A673 (cell line): ENCODE data around the gene GAGE12J.

ENCODE experiments used
- EZH2 ChIP-seq: fragments of 200-600 bp; sonication (generic); IDR thresholded peaks from 2 replicates; pipeline ENCODE4 v1.6.1; 2017; ENCODE audit warnings: borderline replicate concordance, low read depth, mild to moderate bottlenecking, mixed read lengths, antibody characterized with exemption, low read length; ENCODE audit not compliant: poor library complexity, severe bottlenecking
- TF ChIP-seq, protein P1 (sequence below): fragments of 300-800, 200-600 bp; sonication (generic); conservative IDR thresholded peaks from 2 replicates; pipeline ENCODE4 v1.5.1; 2017; ENCODE audit warnings: low read depth, mild to moderate bottlenecking, antibody characterized with exemption, low read length, moderate library complexity, mixed read lengths

DNA sequence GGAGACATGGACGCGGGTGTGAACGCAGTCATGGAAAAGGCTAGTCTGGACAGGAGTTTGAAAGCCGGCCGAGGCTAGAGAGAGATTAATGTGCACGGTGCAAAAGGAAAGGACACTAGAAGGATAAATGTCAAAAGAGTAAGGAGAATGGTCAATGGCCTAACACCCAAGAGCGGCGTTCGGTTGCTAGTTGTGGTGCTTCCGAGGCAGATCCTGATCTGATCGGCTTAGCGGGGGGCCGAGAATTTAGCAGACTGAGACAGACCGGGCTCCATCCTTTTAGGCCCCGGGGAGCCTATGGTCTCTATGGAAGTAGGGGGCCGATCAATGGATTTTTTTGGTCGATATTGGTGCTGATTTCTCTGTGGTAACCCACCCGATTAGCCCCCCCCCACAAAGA lies 11.5 kb upstream of the GAGE12J start:
- TF ChIP-seq, protein P1, sequence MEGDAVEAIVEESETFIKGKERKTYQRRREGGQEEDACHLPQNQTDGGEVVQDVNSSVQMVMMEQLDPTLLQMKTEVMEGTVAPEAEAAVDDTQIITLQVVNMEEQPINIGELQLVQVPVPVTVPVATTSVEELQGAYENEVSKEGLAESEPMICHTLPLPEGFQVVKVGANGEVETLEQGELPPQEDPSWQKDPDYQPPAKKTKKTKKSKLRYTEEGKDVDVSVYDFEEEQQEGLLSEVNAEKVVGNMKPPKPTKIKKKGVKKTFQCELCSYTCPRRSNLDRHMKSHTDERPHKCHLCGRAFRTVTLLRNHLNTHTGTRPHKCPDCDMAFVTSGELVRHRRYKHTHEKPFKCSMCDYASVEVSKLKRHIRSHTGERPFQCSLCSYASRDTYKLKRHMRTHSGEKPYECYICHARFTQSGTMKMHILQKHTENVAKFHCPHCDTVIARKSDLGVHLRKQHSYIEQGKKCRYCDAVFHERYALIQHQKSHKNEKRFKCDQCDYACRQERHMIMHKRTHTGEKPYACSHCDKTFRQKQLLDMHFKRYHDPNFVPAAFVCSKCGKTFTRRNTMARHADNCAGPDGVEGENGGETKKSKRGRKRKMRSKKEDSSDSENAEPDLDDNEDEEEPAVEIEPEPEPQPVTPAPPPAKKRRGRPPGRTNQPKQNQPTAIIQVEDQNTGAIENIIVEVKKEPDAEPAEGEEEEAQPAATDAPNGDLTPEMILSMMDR: no peak
- TF ChIP-seq EZH2: no peak
